Kidney capillary endothelial cell (primary cell): ENCODE results near the gene AUNIP.

Experiments
- DNase-seq: peaks from one replicate; pipeline ENCODE4 v3.0.0-alpha.2; 2018; ENCODE audit warnings: low spot score

AUNIP gene

GRCh38 chr1:25809283-25809926 is 49.9 kb downstream of the AUNIP start:
- no peak for DNase-seq

- DNase-seq = no peak
Measured at GRCh38 chr1:25808481-25809244, 50.6 kb downstream of the AUNIP start.

GRCh38 chr1:25807480-25808390 is 51.5 kb downstream of the AUNIP start:
- DNase-seq = no peak

- no peak for DNase-seq
Measured at GRCh38 chr1:25806418-25806817, 52.8 kb downstream of the AUNIP start.

GRCh38 chr1:25805863-25806225 is 53.4 kb downstream of the AUNIP start:
- no peak for DNase-seq

GRCh38 chr1:25804964-25805862 is 54.0 kb downstream of the AUNIP start:
- no peak for DNase-seq

- DNase-seq = no peak
Measured at GRCh38 chr1:25804244-25804963, 54.9 kb downstream of the AUNIP start.

- DNase-seq = no peak
Measured at GRCh38 chr1:25803368-25803767, 55.9 kb downstream of the AUNIP start.

- no peak for DNase-seq
Measured at GRCh38 chr1:25802915-25803314, 56.3 kb downstream of the AUNIP start.

GRCh38 chr1:25800703-25801377 is 58.4 kb downstream of the AUNIP start:
- no peak for DNase-seq

GRCh38 chr1:25799935-25800702 is 59.1 kb downstream of the AUNIP start, which contains the start of gene SELENON:
Gene SELENON, plus strand, starts transcription at chr1:25800193. Its CDS starts 38 bp downstream, at chr1:25800231.
- DNase-seq = peak; percentile 33

GRCh38 chr1:25799352-25799934 is 59.8 kb downstream of the AUNIP start:
- DNase-seq = no peak

GRCh38 chr1:25798666-25799351 is 60.4 kb downstream of the AUNIP start:
- no peak for DNase-seq

GRCh38 chr1:25797939-25798338 is 61.3 kb downstream of the AUNIP start:
- DNase-seq = peak; percentile 31

- peak; percentile 75 for DNase-seq
Measured at GRCh38 chr1:25796811-25797458, 62.3 kb downstream of the AUNIP start.

- DNase-seq = no peak
Measured at GRCh38 chr1:25795946-25796810, 63.1 kb downstream of the AUNIP start.

GRCh38 chr1:25795211-25795610 is 64.0 kb downstream of the AUNIP start:
- no peak for DNase-seq
